K562 (cell line): ENCODE data around the gene PEDS1. TPM values are rescaled to one million over a fixed set of nuclear protein-coding genes. Genes with fewer than 3 reads are reported as not detected.

Source experiments
- E2F6 ChIP-seq, 2 experiments: IDR thresholded peaks; 2 replicates each; pipeline ENCODE4 v1.6.1; 2011; ENCODE audit warnings: borderline replicate concordance in 1 of 2, control low read depth in 1 of 2, low read depth in 1 of 2, low read length in 1 of 2, mild to moderate bottlenecking in 1 of 2, mixed read lengths in 1 of 2, moderate library complexity in 1 of 2; ENCODE audit not compliant: insufficient read depth in 1 of 2, insufficient read length in 1 of 2, poor library complexity in 1 of 2, severe bottlenecking in 1 of 2; ENCODE audit errors: extremely low read depth in 1 of 2
- HDAC1 ChIP-seq, 2 experiments: fragments of 450-650 bp; IDR thresholded peaks; 2 replicates each; pipeline ENCODE4 v1.6.1; 2016 to 2017; ENCODE audit warnings: inconsistent platforms in 1 of 2, mild to moderate bottlenecking in 1 of 2, moderate library complexity in 1 of 2
- HEY1 ChIP-seq: fragments of 250-450 bp; sonication (Bioruptor Pico); IDR thresholded peaks from 2 replicates; pipeline ENCODE4 v1.5.0; 2020; ENCODE audit warnings: mild to moderate bottlenecking, moderate library complexity, borderline replicate concordance
- KDM4B ChIP-seq, 2 experiments: fragments of 450-650 bp in 1 of 2; sonication (generic) in 1 of 2; IDR thresholded peaks; 2 replicates each; pipeline ENCODE4 v1.6.1; 2016 to 2017; ENCODE audit warnings: borderline replicate concordance in 2 of 2, antibody characterized with exemption in 1 of 2, low read depth in 1 of 2, mild to moderate bottlenecking in 1 of 2
- NCOA6 ChIP-seq: fragments of 450-650 bp; IDR thresholded peaks from 2 replicates; pipeline ENCODE4 v1.6.1; 2017; ENCODE audit warnings: mild to moderate bottlenecking
- POLR2AphosphoS5 ChIP-seq: IDR thresholded peaks from 2 replicates; pipeline ENCODE4 v1.6.1; 2011; ENCODE audit warnings: mild to moderate bottlenecking, low read depth, low read length, moderate library complexity; ENCODE audit not compliant: control insufficient read depth, insufficient read depth
- PPARD ChIP-seq: fragments of 250-450 bp; sonication (Bioruptor Pico); IDR thresholded peaks from 2 replicates; pipeline ENCODE4 v1.8.0; 2022; ENCODE audit warnings: inconsistent platforms, mild to moderate bottlenecking, moderate library complexity
- PTTG1 ChIP-seq: fragments of 450-650 bp; IDR thresholded peaks from 2 replicates; pipeline ENCODE4 v1.6.1; 2016; ENCODE audit warnings: low read depth, mild to moderate bottlenecking, missing genetic modification characterization, missing compliant biosample characterization
- RBM39 ChIP-seq: fragments of 200-400 bp; formaldehyde crosslinking; optimal IDR thresholded peaks from 2 replicates; pipeline ENCODE3; 2018; ENCODE audit warnings: low read depth, low read length
- SMAD1 ChIP-seq: fragments of 150-350 bp; IDR thresholded peaks from 2 replicates; pipeline ENCODE4 v1.6.1; 2014; ENCODE audit warnings: low read length, low read depth; ENCODE audit not compliant: partially characterized antibody
- STAG1 ChIP-seq: sonication (generic); formaldehyde crosslinking; IDR thresholded peaks from 2 replicates; pipeline ENCODE4 v1.5.0; 2020; ENCODE audit warnings: missing genetic modification reagents, borderline replicate concordance
- TAF9B ChIP-seq: fragments of 450-650 bp; IDR thresholded peaks from 2 replicates; pipeline ENCODE4 v1.6.1; 2018; ENCODE audit warnings: mild to moderate bottlenecking; ENCODE audit not compliant: partially characterized antibody
- TBP ChIP-seq: optimal IDR thresholded peaks from 2 replicates; pipeline ENCODE3; 2011; ENCODE audit warnings: low read depth, low read length, improper control_type of control experiment
- UBTF ChIP-seq, 2 experiments: IDR thresholded peaks; 2 replicates each; pipeline ENCODE4 v1.6.1; 2012; ENCODE audit warnings: improper control_type of control experiment in 2 of 2, low read depth in 2 of 2, low read length in 2 of 2, borderline replicate concordance in 1 of 2
- VEZF1 ChIP-seq: fragments of 200-800 bp; sonication (Bioruptor generic); IDR thresholded peaks from 2 replicates; pipeline ENCODE4 v1.6.1; 2017; ENCODE audit warnings: missing genetic modification characterization, missing compliant biosample characterization
- polyA plus RNA-seq, 8 experiments: library from polyadenylated mRNA; depleted of rRNA in 4 of 8; stranded (reverse) in 5 of 8; unstranded in 3 of 8; fragments of >200 nt; fragmentation: Nextera tagmentation in 2 of 8; fragmentation: Illumina TruSeq in 1 of 8; extraction: Ambion mirVana in 2 of 8; extraction: Trizol in 1 of 8; gene quantifications; 2 replicates each; pipeline versions ENCODE4 v1.2.1 to v1.2.3, GENCODE V29; 2011 to 2014; ENCODE audit warnings: inconsistent platforms in 1 of 8, missing spikeins in 1 of 8
- total RNA-seq, 7 experiments: library from RNA; depleted of rRNA in 6 of 7; stranded (reverse); fragments of >200 nt in 6 of 7; fragmentation: Illumina TruSeq in 2 of 7; extraction: Trizol in 2 of 7; gene quantifications; 2 replicates each; pipeline versions ENCODE4 v1.2.1 to v1.2.3, GENCODE V29; 2011 to 2021; ENCODE audit warnings: low replicate concordance in 1 of 7

Gene PEDS1
- total and polyA plus RNA-seq, 9 of the 15 experiments (the other 6 are each of a cell fraction or from before 2014, with no cell fraction given): 2.9 to 38.5 (median 24.2) TPM

- peak; percentile 100 for TF ChIP-seq VEZF1
- no peak for TF ChIP-seq PPARD (CRISPR knock-in tag)
- peak in 1 of 2 experiments; percentile 28; a peak in 1 of 4 replicates for TF ChIP-seq HDAC1 (IDR thresholded peaks at IDR 0.05)
- no peak for TF ChIP-seq RBM39
- TF ChIP-seq UBTF (IDR thresholded peaks at IDR 0.05; ENCODE audit: borderline replicate concordance in 1 of 2, low read depth in 2 of 2, low read length in 2 of 2): peak in 1 of 2 experiments; percentile 75; a peak in 1 of 4 replicates
- TF ChIP-seq SMAD1: no peak
- peak; percentile 47; the same call in 1 of the 2 replicates for TF ChIP-seq NCOA6
- TF ChIP-seq HEY1: 0 out of 2 replicates have a peak, but pooled peaks have one; percentile 17
- peak; percentile 74 for TF ChIP-seq TBP
- TF ChIP-seq STAG1 (CRISPR knock-in tag): 0 out of 2 replicates have a peak, but pooled peaks have one; percentile 24
- peak; percentile 36 for TF ChIP-seq TAF9B
- no peak for TF ChIP-seq PTTG1 (tag)
- TF ChIP-seq KDM4B (IDR thresholded peaks at IDR 0.05; ENCODE audit: borderline replicate concordance in 2 of 2, low read depth in 1 of 2): peak in 1 of 2 experiments; percentile 83; a peak in 1 of 4 replicates
- peak; percentile 74; the same call in 1 of the 2 replicates for TF ChIP-seq POLR2AphosphoS5
- peak; percentile 21 to 62 for TF ChIP-seq E2F6 (IDR thresholded peaks at IDR 0.05; ENCODE audit: borderline replicate concordance in 1 of 2, extremely low read depth in 1 of 2, insufficient read depth in 1 of 2, insufficient read length in 1 of 2, low read depth in 1 of 2, low read length in 1 of 2, poor library complexity in 1 of 2, severe bottlenecking in 1 of 2)
Observed at GRCh38 chr20:50112512-50113419, 40.8 kb downstream of the PEDS1 start, which contains the start of gene UBE2V1 (continued).
